ACC112 (cell line): ENCODE measurements around the gene VEPH1.

Source experiments
- H2AFZ ChIP-seq: fragments of 200-600 bp; sonication (generic); one replicate; pipeline ENCODE4 v1.6.0; 2017; ENCODE audit warnings: antibody characterized with exemption, low read length; ENCODE audit not compliant: unreplicated experiment
- H3K27ac ChIP-seq: fragments of 200-600 bp; sonication (generic); 2 replicates; pipeline ENCODE4 v1.5.1; 2014; ENCODE audit warnings: low read depth, mild to moderate bottlenecking, antibody characterized with exemption, low read length, moderate library complexity
- H3K27me3 ChIP-seq: fragments of 200-600 bp; sonication (generic); 2 replicates; pipeline ENCODE4 v1.6.1; 2014; ENCODE audit warnings: mild to moderate bottlenecking, antibody characterized with exemption, low read length, moderate library complexity, mixed read lengths; ENCODE audit not compliant: insufficient read depth
- H3K36me3 ChIP-seq: fragments of 200-600 bp; sonication (generic); 2 replicates; pipeline ENCODE4 v1.6.1; 2016; ENCODE audit warnings: mild to moderate bottlenecking, antibody characterized with exemption, low read length, moderate library complexity, mixed read lengths; ENCODE audit not compliant: insufficient read depth
- H3K4me1 ChIP-seq: fragments of 200-600 bp; sonication (generic); one replicate; pipeline ENCODE4 v1.6.1; 2016; ENCODE audit warnings: low read length, mixed read lengths; ENCODE audit not compliant: insufficient read depth, unreplicated experiment, control insufficient read depth
- H3K4me3 ChIP-seq: fragments of 200-600 bp; sonication (generic); 2 replicates; pipeline ENCODE4 v1.5.1; 2014; ENCODE audit warnings: mild to moderate bottlenecking, low read depth, low read length
- H3K79me2 ChIP-seq: fragments of 200-600 bp; sonication (generic); one replicate; pipeline ENCODE4 v1.6.0; 2016; ENCODE audit warnings: low read length; ENCODE audit not compliant: control insufficient read depth, unreplicated experiment, insufficient read depth

VEPH1 gene

GRCh38 chr3:157499342-157499963, 3.8 kb downstream of the VEPH1 start:
- Histone ChIP-seq H3K27ac (no peak overlapping the region), H3K79me2 (no peaks in the 10 kb centered on the region), H3K27me3 (no peaks in the 10 kb centered on the region), H3K4me1 (peaks cover 29% of the 10 kb centered on the region), H3K4me3 (peak overlapping the region; percentile 35; the same call in 1 of the 2 replicates), H3K36me3 (no peaks in the 10 kb centered on the region), H2AFZ (peak overlapping the region; percentile 18)

GRCh38 chr3:157498371-157498770, 4.8 kb downstream of the VEPH1 start:
- no peaks in the 10 kb centered on the region for H3K36me3 ChIP-seq
- no peak overlapping the region for H3K4me3 ChIP-seq
- no peaks in the 10 kb centered on the region for H3K27me3 ChIP-seq
- H3K79me2 ChIP-seq, result no peaks in the 10 kb centered on the region
- no peak overlapping the region for H2AFZ ChIP-seq
- no peak overlapping the region for H3K27ac ChIP-seq
- H3K4me1 ChIP-seq, result peaks cover 39% of the 10 kb centered on the region

GRCh38 chr3:157495846-157496245, 7.4 kb downstream of the VEPH1 start:
- no peak overlapping the region for H3K4me3 ChIP-seq
- no peak overlapping the region for H3K27ac ChIP-seq
- no peaks in the 10 kb centered on the region for H3K79me2 ChIP-seq
- H2AFZ ChIP-seq, result no peak overlapping the region
- H3K36me3 ChIP-seq, result no peaks in the 10 kb centered on the region
- no peaks in the 10 kb centered on the region for H3K27me3 ChIP-seq
- H3K4me1 ChIP-seq, result peaks cover 42% of the 10 kb centered on the region

GRCh38 chr3:157494581-157495281, 8.5 kb downstream of the VEPH1 start:
- Histone ChIP-seq H3K27ac (no peak overlapping the region), H3K79me2 (peaks cover 2% of the 10 kb centered on the region), H3K36me3 (no peaks in the 10 kb centered on the region), H3K4me3 (no peak overlapping the region), H2AFZ (no peak overlapping the region), H3K27me3 (no peaks in the 10 kb centered on the region), H3K4me1 (peaks cover 37% of the 10 kb centered on the region)

- H2AFZ ChIP-seq, result no peak overlapping the region
- H3K79me2 ChIP-seq, result peaks cover 2% of the 10 kb centered on the region
- no peaks in the 10 kb centered on the region for H3K27me3 ChIP-seq
- peaks cover 37% of the 10 kb centered on the region for H3K4me1 ChIP-seq
- 0 out of 2 replicates have a peak overlapping the region, but pooled peaks have one; percentile 18 for H3K4me3 ChIP-seq
- H3K36me3 ChIP-seq, result no peaks in the 10 kb centered on the region
- peak overlapping the region; percentile 33; the same call in 1 of the 2 replicates for H3K27ac ChIP-seq
These were observed 9.3 kb downstream of the VEPH1 start for GRCh38 chr3:157493627-157494550.

GRCh38 chr3:157491136-157491535, 12.1 kb downstream of the VEPH1 start:
- Histone ChIP-seq H3K27ac (no peak overlapping the region), H3K27me3 (no peaks in the 10 kb centered on the region), H3K4me1 (peaks cover 50% of the 10 kb centered on the region), H3K36me3 (no peaks in the 10 kb centered on the region), H2AFZ (no peak overlapping the region), H3K79me2 (peaks cover 2% of the 10 kb centered on the region), H3K4me3 (no peak overlapping the region)

GRCh38 chr3:157488144-157488543, 15.1 kb downstream of the VEPH1 start:
- Histone ChIP-seq H3K27ac (no peak overlapping the region), H3K79me2 (peaks cover 2% of the 10 kb centered on the region), H3K27me3 (no peaks in the 10 kb centered on the region), H3K4me1 (peaks cover 21% of the 10 kb centered on the region), H3K36me3 (peaks cover 5% of the 10 kb centered on the region), H3K4me3 (no peak overlapping the region), H2AFZ (peak overlapping the region; percentile 14)

GRCh38 chr3:157487339-157487738, 15.9 kb downstream of the VEPH1 start:
- Histone ChIP-seq H3K4me1 (peaks cover 20% of the 10 kb centered on the region), H3K27ac (peak overlapping the region; percentile 31; the same call in 1 of the 2 replicates), H3K79me2 (peaks cover 2% of the 10 kb centered on the region), H3K4me3 (0 out of 2 replicates have a peak overlapping the region, but pooled peaks have one; percentile 1), H3K27me3 (no peaks in the 10 kb centered on the region), H2AFZ (peak overlapping the region; percentile 14), H3K36me3 (peaks cover 13% of the 10 kb centered on the region)

GRCh38 chr3:157479464-157480243, 23.6 kb downstream of the VEPH1 start:
- H2AFZ ChIP-seq, result no peak overlapping the region
- peaks cover 20% of the 10 kb centered on the region for H3K36me3 ChIP-seq
- H3K4me1 ChIP-seq, result peaks cover 5% of the 10 kb centered on the region
- H3K27me3 ChIP-seq, result no peaks in the 10 kb centered on the region
- H3K4me3 ChIP-seq, result no peak overlapping the region
- no peak overlapping the region for H3K27ac ChIP-seq
- H3K79me2 ChIP-seq, result no peaks in the 10 kb centered on the region

- Histone ChIP-seq H3K27me3 (no peaks in the 10 kb centered on the region), H3K4me1 (peaks cover 5% of the 10 kb centered on the region), H3K79me2 (no peaks in the 10 kb centered on the region), H3K36me3 (peaks cover 8% of the 10 kb centered on the region), H3K27ac (no peak overlapping the region), H3K4me3 (no peak overlapping the region), H2AFZ (no peak overlapping the region)
These were observed 25.8 kb downstream of the VEPH1 start for GRCh38 chr3:157477441-157477840.
